Lung (tissue), 12 donors: ENCODE results near the gene SULT6B1. TPM values are rescaled to one million over a fixed set of nuclear protein-coding genes. Genes with fewer than 3 reads are reported as not detected.

Experiments used
- ATAC-seq: fragments of 200-7000 bp; cut with Tn5 transposase; one replicate; pipeline ENCODE4 v1.9.1; 2020; ENCODE audit warnings: moderate number of reproducible peaks; ENCODE audit not compliant: insufficient read depth, low FRiP score
- DNase-seq, 3 donors: peaks; one replicate each; pipeline ENCODE4 v3.0.0-alpha.2; 2013 to 2017
- H3K27ac ChIP-seq, 2 donors: one replicate each; pipeline ENCODE4 v1.5.1; 2013; ENCODE audit warnings: mild to moderate bottlenecking in 2 of 2, moderate library complexity in 2 of 2, control low read depth in 1 of 2, inconsistent platforms in 1 of 2, low read depth in 1 of 2, low read length in 1 of 2
- H3K27me3 ChIP-seq, 3 donors: one replicate each; pipeline ENCODE4 v1.5.1; 2013; ENCODE audit warnings: low read length in 2 of 3; ENCODE audit not compliant: control insufficient read depth in 3 of 3, insufficient read depth in 3 of 3
- H3K36me3 ChIP-seq, 4 donors: one replicate each; pipeline ENCODE4 v1.5.1; 2013; ENCODE audit warnings: low read length in 4 of 4, mild to moderate bottlenecking in 1 of 4, moderate library complexity in 1 of 4; ENCODE audit not compliant: control insufficient read depth in 4 of 4, insufficient read depth in 4 of 4
- H3K4me1 ChIP-seq, 5 donors: one replicate each; pipeline ENCODE4 v1.5.1; 2013; ENCODE audit warnings: low read length in 5 of 5, mild to moderate bottlenecking in 2 of 5, moderate library complexity in 1 of 5; ENCODE audit not compliant: control insufficient read depth in 5 of 5, insufficient read depth in 5 of 5
- H3K4me3 ChIP-seq: one replicate; pipeline ENCODE4 v1.5.1; 2013; ENCODE audit warnings: mild to moderate bottlenecking, control low read depth, moderate library complexity
- H3K9ac ChIP-seq, 2 donors: one replicate each; pipeline ENCODE4 v1.5.1; 2013; ENCODE audit warnings: low read length in 2 of 2, control low read depth in 1 of 2; ENCODE audit not compliant: insufficient read depth in 1 of 2
- H3K9me3 ChIP-seq, 4 donors: one replicate each; pipeline ENCODE4 v1.5.1; 2013; ENCODE audit warnings: low read length in 3 of 4, mild to moderate bottlenecking in 1 of 4, moderate library complexity in 1 of 4; ENCODE audit not compliant: control insufficient read depth in 4 of 4, insufficient read depth in 3 of 4
- WGBS, 2 donors: extraction: QIAGEN DNeasy Blood & Tissue Kit; methylation state at CpG; one replicate each; pipeline ENCODE4 v1.1.7; 2013; 5-methylcytosine and 5-hydroxymethylcytosine counted together
- polyA plus RNA-seq, 2 donors: library from polyadenylated mRNA; stranded (reverse); fragments of 200-250 nt; gene quantifications; one replicate each; pipeline ENCODE4 v1.2.1, GENCODE V29; 2013
- total RNA-seq, 2 donors: library from RNA; depleted of rRNA in 1 of 2; stranded (reverse); fragments of >200 nt in 1 of 2; gene quantifications; one replicate each; pipeline ENCODE4 v1.2.1, GENCODE V29; 2014 to 2021
- TF ChIP-seq, protein P1 (sequence below): IDR thresholded peaks from 2 replicates; pipeline ENCODE4 v1.5.1; 2012; ENCODE audit warnings: mild to moderate bottlenecking; ENCODE audit errors: control extremely low read depth, extremely low read depth
- donor health status: control.
- donor health status: control.
- donor health status: Bipolar disorder and iron deficiency.
- donor health status: healthy.
- donor health status: DM: yes; HTN: yes; CAD: no.

Gene SULT6B1
- total and polyA plus RNA-seq, 4 donors: not detected

DNA sequence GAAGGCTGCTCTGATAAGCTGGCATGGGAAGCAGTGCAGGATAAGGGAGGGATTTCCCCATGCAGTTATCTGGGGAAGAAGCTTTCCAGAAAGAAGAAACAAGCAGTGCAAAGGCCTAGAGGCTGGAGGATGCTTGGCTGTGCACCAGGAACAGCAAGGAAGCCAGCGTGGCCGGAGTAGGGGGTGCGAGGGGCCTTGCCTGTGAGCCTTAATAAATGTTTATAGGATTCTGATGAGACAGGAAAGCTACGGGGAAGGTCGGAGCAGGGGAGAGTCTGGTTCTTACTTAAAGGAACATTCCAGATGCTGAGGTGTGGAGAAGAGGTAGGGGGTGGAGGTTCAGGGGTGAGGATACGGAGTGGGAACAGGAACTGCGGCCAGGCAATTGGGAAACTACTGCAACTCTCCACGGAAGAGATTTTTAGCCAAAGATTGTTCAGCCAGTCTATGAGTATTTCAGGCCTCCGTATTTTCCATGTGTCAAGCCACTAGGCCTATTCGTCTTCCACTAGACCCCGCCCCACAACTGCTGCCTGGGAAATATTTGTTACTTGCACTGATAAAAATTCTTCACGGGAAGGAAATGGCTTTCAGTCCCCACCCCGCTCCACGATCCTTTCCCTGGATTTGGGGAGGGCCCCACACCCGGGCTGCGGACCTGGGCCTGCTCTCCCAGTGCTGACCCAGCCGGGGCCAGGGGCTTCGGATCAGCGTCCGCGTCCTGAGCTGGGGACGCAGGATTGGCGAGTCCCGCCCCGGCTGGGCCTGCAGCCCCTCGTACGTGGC, 32.2 kb downstream of the SULT6B1 start:
- no peaks in the 10 kb centered on the region for H3K27me3 ChIP-seq
- peak overlapping the region; percentile 67 to 69 for H3K9ac ChIP-seq
- H3K9me3 ChIP-seq: no peaks in the 10 kb centered on the region
- peak overlapping the region; percentile 70 for H3K4me3 ChIP-seq
- TF ChIP-seq, protein P1, sequence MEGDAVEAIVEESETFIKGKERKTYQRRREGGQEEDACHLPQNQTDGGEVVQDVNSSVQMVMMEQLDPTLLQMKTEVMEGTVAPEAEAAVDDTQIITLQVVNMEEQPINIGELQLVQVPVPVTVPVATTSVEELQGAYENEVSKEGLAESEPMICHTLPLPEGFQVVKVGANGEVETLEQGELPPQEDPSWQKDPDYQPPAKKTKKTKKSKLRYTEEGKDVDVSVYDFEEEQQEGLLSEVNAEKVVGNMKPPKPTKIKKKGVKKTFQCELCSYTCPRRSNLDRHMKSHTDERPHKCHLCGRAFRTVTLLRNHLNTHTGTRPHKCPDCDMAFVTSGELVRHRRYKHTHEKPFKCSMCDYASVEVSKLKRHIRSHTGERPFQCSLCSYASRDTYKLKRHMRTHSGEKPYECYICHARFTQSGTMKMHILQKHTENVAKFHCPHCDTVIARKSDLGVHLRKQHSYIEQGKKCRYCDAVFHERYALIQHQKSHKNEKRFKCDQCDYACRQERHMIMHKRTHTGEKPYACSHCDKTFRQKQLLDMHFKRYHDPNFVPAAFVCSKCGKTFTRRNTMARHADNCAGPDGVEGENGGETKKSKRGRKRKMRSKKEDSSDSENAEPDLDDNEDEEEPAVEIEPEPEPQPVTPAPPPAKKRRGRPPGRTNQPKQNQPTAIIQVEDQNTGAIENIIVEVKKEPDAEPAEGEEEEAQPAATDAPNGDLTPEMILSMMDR: no peak
- H3K27ac ChIP-seq: peak overlapping the region; percentile 81 to 88
- DNase-seq (peak; percentile 65 to 82 (median 82)), ATAC-seq (peak; percentile 42)
- H3K36me3 ChIP-seq: peaks cover 0 to 8% (median 3%) of the 10 kb centered on the region in 4 donors
- H3K4me1 ChIP-seq: peaks cover 0 to 18% (median 3%) of the 10 kb centered on the region in 5 donors
- 0 to 1% methylated on average over 27 of the region's 27 CpGs for WGBS, 2 donors

DNA sequence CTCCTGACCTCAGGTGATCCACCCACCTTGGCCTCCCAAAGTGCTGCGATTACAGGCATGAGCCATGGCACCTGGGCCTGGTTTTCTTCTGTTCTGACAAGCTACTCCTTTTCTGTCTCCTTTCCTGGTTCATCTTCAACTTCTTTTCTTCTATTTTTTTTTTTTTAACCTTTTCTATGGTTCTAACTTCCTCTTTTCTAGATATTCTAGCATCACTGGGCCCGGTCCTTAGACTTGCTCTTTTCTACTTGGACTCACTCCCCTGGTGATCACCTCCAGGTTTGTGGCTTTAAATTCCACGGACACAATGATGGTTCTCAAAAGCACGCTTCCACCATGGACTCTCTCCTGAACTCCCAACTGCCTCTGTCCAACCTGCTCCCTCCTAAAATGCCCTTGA, 33.7 kb downstream of the SULT6B1 start:
- H3K9me3 ChIP-seq: no peaks in the 10 kb centered on the region
- no peak overlapping the region for H3K27ac ChIP-seq
- ATAC-seq: no peak
- peaks cover 0 to 18% (median 3%) of the 10 kb centered on the region in 5 donors for H3K4me1 ChIP-seq
- TF ChIP-seq, protein P1: no peak
- 75 to 87% methylated on average over 4 of the region's 4 CpGs for WGBS, 2 donors
- H3K4me3 ChIP-seq: no peak overlapping the region
- H3K9ac ChIP-seq: no peak overlapping the region
- DNase-seq: no peak
- H3K36me3 ChIP-seq: peaks cover 0 to 8% (median 3%) of the 10 kb centered on the region in 4 donors
- H3K27me3 ChIP-seq: no peaks in the 10 kb centered on the region

- no peaks in the 10 kb centered on the region for H3K9me3 ChIP-seq
- ATAC-seq (no peak), DNase-seq (no peak)
- 89 to 90% methylated on average over 5 of the region's 5 CpGs for whole genome bisulfite sequencing, 2 donors
- TF ChIP-seq, protein P1: no peak
- H3K27me3 ChIP-seq: no peaks in the 10 kb centered on the region
- no peak overlapping the region for H3K27ac ChIP-seq
- H3K4me1 ChIP-seq: peaks cover 0 to 18% (median 3%) of the 10 kb centered on the region in 5 donors
- H3K9ac ChIP-seq: no peak overlapping the region
- H3K36me3 ChIP-seq: peaks cover under 1 to 11% (median 3%) of the 10 kb centered on the region in 4 donors
- no peak overlapping the region for H3K4me3 ChIP-seq
These were observed 35.2 kb downstream of the SULT6B1 start for GRCh38 chr2:37153224-37153623.
